ENCODE measurements around the gene SLC1A1.
"Not testable (repeated sequence)": the region's sequence is repeated elsewhere in the genome, so short reads cannot be mapped to it uniquely, and the experiment has no call there.

SLC1A1 gene

GRCh38 chr9:4506490-4506889 lies 16.2 kb downstream of the SLC1A1 start:
- no peak for DNase-seq (ENCODE audit: low spot score)

- DNase-seq (ENCODE audit: low spot score), result no peak
These were observed 17.2 kb downstream of the SLC1A1 start for GRCh38 chr9:4507306-4508130.

- DNase-seq (ENCODE audit: low spot score), result no peak
These were observed 18.1 kb downstream of the SLC1A1 start for GRCh38 chr9:4508246-4508906.

- no peak for DNase-seq (ENCODE audit: low spot score)
These were observed 18.8 kb downstream of the SLC1A1 start for GRCh38 chr9:4508907-4509589.

GRCh38 chr9:4509590-4509984 lies 19.3 kb downstream of the SLC1A1 start:
- no peak for DNase-seq (ENCODE audit: low spot score)

GRCh38 chr9:4510546-4511322 lies 20.5 kb downstream of the SLC1A1 start:
- no peak for DNase-seq (ENCODE audit: low spot score)

GRCh38 chr9:4514252-4515128 lies 24.2 kb downstream of the SLC1A1 start:
- DNase-seq (ENCODE audit: low spot score), result no peak

GRCh38 chr9:4515958-4516375 lies 25.7 kb downstream of the SLC1A1 start:
- DNase-seq (ENCODE audit: low spot score), result no peak

- no peak for DNase-seq (ENCODE audit: low spot score)
These were observed 27.0 kb downstream of the SLC1A1 start for GRCh38 chr9:4517274-4517673.

- DNase-seq (ENCODE audit: low spot score), result no peak
These were observed 29.3 kb downstream of the SLC1A1 start for GRCh38 chr9:4519604-4520003.

GRCh38 chr9:4520055-4520454 lies 29.8 kb downstream of the SLC1A1 start:
- DNase-seq (ENCODE audit: low spot score), result no peak

- no peak for DNase-seq (ENCODE audit: low spot score)
These were observed 40.1 kb downstream of the SLC1A1 start for GRCh38 chr9:4530375-4530774.

GRCh38 chr9:4530831-4531230 lies 40.6 kb downstream of the SLC1A1 start:
- not testable (repeated sequence) for DNase-seq (ENCODE audit: low spot score)

- DNase-seq (ENCODE audit: low spot score), result not testable (repeated sequence)
These were observed 41.1 kb downstream of the SLC1A1 start for GRCh38 chr9:4531355-4531754.

GRCh38 chr9:4533881-4534280 lies 43.6 kb downstream of the SLC1A1 start:
- not testable (repeated sequence) for DNase-seq (ENCODE audit: low spot score)

GRCh38 chr9:4536196-4536595 lies 45.9 kb downstream of the SLC1A1 start:
- DNase-seq (ENCODE audit: low spot score), result not testable (repeated sequence)

- no peak for DNase-seq (ENCODE audit: low spot score)
These were observed 47.3 kb downstream of the SLC1A1 start for GRCh38 chr9:4537581-4537980.

GRCh38 chr9:4538107-4538506 lies 47.8 kb downstream of the SLC1A1 start:
- DNase-seq (ENCODE audit: low spot score), result no peak

GRCh38 chr9:4538621-4539020 lies 48.4 kb downstream of the SLC1A1 start:
- no peak for DNase-seq (ENCODE audit: low spot score)

- DNase-seq (ENCODE audit: low spot score), result no peak
These were observed 50.2 kb downstream of the SLC1A1 start for GRCh38 chr9:4540425-4540824.

GRCh38 chr9:4541281-4541680 lies 51.0 kb downstream of the SLC1A1 start:
- DNase-seq (ENCODE audit: low spot score), result no peak
